B cell (primary cell): ENCODE data around the gene CHKA. TPM values are rescaled to one million over a fixed set of nuclear protein-coding genes. Genes with fewer than 3 reads are reported as not detected.

Experiments used
- ATAC-seq: fragments of 200-7000 bp; cut with Tn5 transposase; one replicate; pipeline ENCODE4 v1.10.0; 2021; ENCODE audit warnings: low read depth, mild to moderate bottlenecking, moderate number of reproducible peaks, moderate library complexity
- CTCF ChIA-PET: fragments of 350-600 bp; sonication (Branson Sonifier 250); formaldehyde crosslinking; loops from one replicate; lab custom pipeline; 2021; ENCODE audit warnings: antibody characterized with exemption, inconsistent platforms; lab: Charles Lee
- POLR2A ChIA-PET: fragments of 350-600 bp; sonication (Branson Sonifier 250); formaldehyde crosslinking; loops from one replicate; lab custom pipeline; 2021; ENCODE audit warnings: antibody characterized with exemption; lab: Charles Lee
- DNase-seq: peaks from one replicate; pipeline ENCODE4 v3.0.0; 2013
- H2AFZ ChIP-seq: 2 replicates; pipeline ENCODE4 v1.6.1; 2012; ENCODE audit warnings: mild to moderate bottlenecking, low read depth, low read length; ENCODE audit not compliant: insufficient read depth, poor library complexity, severe bottlenecking
- H3K27ac ChIP-seq, 2 donors: 1 replicate in 1 of 2; 2 replicates in 1 of 2; pipeline ENCODE4 v1.5.1; 2012 to 2013; ENCODE audit warnings: low read length in 2 of 2, mild to moderate bottlenecking in 2 of 2, moderate library complexity in 1 of 2
- H3K27me3 ChIP-seq, 4 experiments: fragments of 200-600 bp in 1 of 4; sonication (generic) in 1 of 4; replicated peaks in 1 of 4; 1 replicate in 2 of 4; 2 replicates in 2 of 4; pipeline versions ENCODE4 v1.6.1 to v1.7.0; 2013 to 2016; ENCODE audit warnings: low read length in 3 of 4, mild to moderate bottlenecking in 2 of 4, mixed read lengths in 1 of 4, moderate library complexity in 1 of 4; ENCODE audit not compliant: insufficient read depth in 4 of 4, control insufficient read depth in 3 of 4; ENCODE audit errors: control extremely low read depth in 1 of 4
- H3K36me3 ChIP-seq, 2 experiments: replicated peaks in 1 of 2; 1 replicate in 1 of 2; 2 replicates in 1 of 2; pipeline versions ENCODE4 v1.6.1 to v1.7.1; 2013; ENCODE audit warnings: low read length in 1 of 2; ENCODE audit not compliant: insufficient read depth in 2 of 2, control insufficient read depth in 1 of 2; ENCODE audit errors: control extremely low read depth in 1 of 2, extremely low read depth in 1 of 2
- H3K4me1 ChIP-seq, 2 donors: fragments of 200-600 bp in 1 of 2; sonication (generic) in 1 of 2; 1 replicate in 1 of 2; 2 replicates in 1 of 2; pipeline versions ENCODE4 v1.5.1 to v1.6.1; 2013 to 2017; ENCODE audit warnings: low read length in 2 of 2; ENCODE audit not compliant: control insufficient read depth in 2 of 2, insufficient read depth in 2 of 2
- H3K4me2 ChIP-seq: replicated peaks from 2 replicates; pipeline ENCODE3; 2012; ENCODE audit warnings: mild to moderate bottlenecking, low read depth, low read length; ENCODE audit not compliant: poor library complexity, severe bottlenecking
- H3K4me3 ChIP-seq, 5 experiments: fragments of 200-600 bp in 1 of 5; sonication (generic) in 1 of 5; 1 replicate in 3 of 5; 2 replicates in 2 of 5; pipeline versions ENCODE4 v1.5.1 to v1.7.0; 2011 to 2016; ENCODE audit warnings: low read length in 4 of 5, mild to moderate bottlenecking in 4 of 5, low read depth in 2 of 5, control low read depth in 1 of 5, moderate library complexity in 1 of 5; ENCODE audit not compliant: insufficient read depth in 1 of 5; ENCODE audit errors: control extremely low read depth in 1 of 5, extremely low read depth in 1 of 5
- H3K79me2 ChIP-seq: fragments of 200-600 bp; sonication (generic); one replicate; pipeline ENCODE4 v1.6.0; 2016; ENCODE audit warnings: low read length; ENCODE audit not compliant: control insufficient read depth, insufficient read depth
- H3K9ac ChIP-seq: fragments of 200-600 bp; sonication (generic); 2 replicates; pipeline ENCODE4 v1.6.1; 2017; ENCODE audit warnings: mild to moderate bottlenecking, low read length, moderate library complexity
- H3K9me3 ChIP-seq, 3 donors: one replicate each; pipeline versions ENCODE4 v1.6.1 to v1.7.1; 2013; ENCODE audit warnings: low read length in 2 of 3; ENCODE audit not compliant: control insufficient read depth in 2 of 3, insufficient read depth in 1 of 3; ENCODE audit errors: control extremely low read depth in 1 of 3
- H4K20me1 ChIP-seq: 2 replicates; pipeline ENCODE4 v1.6.0; 2012; ENCODE audit warnings: mild to moderate bottlenecking, low read length; ENCODE audit not compliant: insufficient read depth, control insufficient read depth, poor library complexity, severe bottlenecking
- H3K27ac Mint-ChIP-seq: one replicate; pipeline ENCODE4 v1.8.0; 2021; ENCODE audit warnings: mixed read lengths
- H3K27me3 Mint-ChIP-seq: one replicate; pipeline ENCODE4 v1.8.0; 2021; ENCODE audit warnings: mixed read lengths
- H3K4me1 Mint-ChIP-seq: one replicate; pipeline ENCODE4 v1.8.0; 2021; ENCODE audit warnings: mixed read lengths
- H3K4me3 Mint-ChIP-seq: one replicate; pipeline ENCODE4 v1.8.0; 2021; ENCODE audit warnings: mixed read lengths
- H3K9me3 Mint-ChIP-seq: one replicate; pipeline ENCODE4 v1.8.0; 2022; ENCODE audit warnings: mixed read lengths; ENCODE audit not compliant: insufficient read depth
- CTCF ChIP-seq: fragments of 200-600 bp; IDR thresholded peaks from one replicate; pipeline ENCODE4 v1.8.0; 2022; ENCODE audit warnings: antibody characterized with exemption, mild to moderate bottlenecking
- WGBS: methylation state at CpG from one replicate; pipeline ENCODE4 v1.1.5; 2013; ENCODE audit warnings: missing lambda C conversion rate; ENCODE audit not compliant: insufficient coverage; 5-methylcytosine and 5-hydroxymethylcytosine counted together
- intact Hi-C: fragments of 100-400 bp; cut with micrococcal nuclease; formaldehyde crosslinking; loops from one replicate; pipeline ENCODE4 v1.10.0; 2022
- polyA plus RNA-seq: library from polyadenylated mRNA; depleted of rRNA; stranded (reverse); fragments of >200 nt; gene quantifications from 2 replicates; pipeline ENCODE4 v1.2.3, GENCODE V29; 2012
- total RNA-seq, 2 donors: library from RNA; stranded (reverse); fragments of 120-200 nt in 1 of 2; gene quantifications; 1 replicate in 1 of 2; 2 replicates in 1 of 2; pipeline versions ENCODE4 v1.2.3 to v1.2.4, GENCODE V29; 2013 to 2022

Gene CHKA
- total and polyA plus RNA-seq, 2 donors (not counting 1 experiment from before 2014, with no cell fraction given), result 10.6 to 20.6 TPM

- Histone ChIP-seq H3K4me3 (peak overlapping the region in 4 of 5 experiments; percentile 48 to 89 (median 68)), H3K79me2 (peaks cover 41% of the 10 kb centered on the region), H3K36me3 (peaks cover 0 to 19% of the 10 kb centered on the region in 2 experiments), H3K27me3 (no peaks in the 10 kb centered on the region), H3K4me1 (peaks cover 58 to 82% of the 10 kb centered on the region in 2 donors), H3K9me3 (no peaks in the 10 kb centered on the region), H2AFZ (no peak overlapping the region), H3K4me2 (peak overlapping the region; percentile 85), H3K9ac (peak overlapping the region; percentile 81), H4K20me1 (peaks cover 50% of the 10 kb centered on the region), H3K27ac (peak overlapping the region; percentile 54 to 60)
- ChIA-PET CTCF (interaction anchor here (1.0 to 1.6 kb wide), 2 partner anchors 202 to 204 kb away, joined by 3 read pairs; no protein-coding TSS in a partner anchor), POLR2A (no interaction called here)
- DNase-seq, result no peak
- TF ChIP-seq CTCF, result no peak
- no peak for ATAC-seq
- peak overlapping the region; percentile 92 for H3K27ac Mint-ChIP-seq
- H3K4me3 Mint-ChIP-seq, result peak overlapping the region; percentile 88
- WGBS, result 89% methylated on average over 11 of the region's 14 CpGs
- peaks cover 62% of the 10 kb centered on the region for H3K4me1 Mint-ChIP-seq
- H3K27me3 Mint-ChIP-seq, result no peaks in the 10 kb centered on the region
- no peaks in the 10 kb centered on the region for H3K9me3 Mint-ChIP-seq
- intact Hi-C loops, result loop anchor here (5.0 to 10.0 kb wide), 2 partner anchors 268 to 440 kb away; partner anchors contain the start of gene C11orf24
Measured at GRCh38 chr11:68004551-68005335, 116.4 kb downstream of the CHKA start.
